HL-60/S4 treated with phorbol 12-myristate 13-acetate at 8.2 ng/mL for 4 days and 3 days (cell line): ENCODE results near the gene COX7A2.

Experiments used
- in situ Hi-C: fragments of 300-500 bp; cut with MboI; formaldehyde crosslinking; loops from 2 replicates; pipeline ENCODE4 v1.15.0; 2022; ENCODE audit warnings: low sequenced_read_pairs

The COX7A2 gene

GRCh38 chr6:75243333-75244062 lies at the start of gene COX7A2:
TSS of gene COX7A2 (minus strand) at chr6:75243801. CDS start at chr6:75243734, 67 bp downstream.
- in situ Hi-C loops: no loop called here

GRCh38 chr6:75292555-75292954 lies 49.0 kb upstream of the COX7A2 start:
- in situ Hi-C loops: no loop called here

GRCh38 chr6:75291744-75292143 lies 48.1 kb upstream of the COX7A2 start:
- in situ Hi-C loops: no loop called here

- in situ Hi-C loops: no loop called here
Measured at GRCh38 chr6:75291331-75291730, 47.7 kb upstream of the COX7A2 start.

- in situ Hi-C loops: no loop called here
Measured at GRCh38 chr6:75290136-75290945, 46.7 kb upstream of the COX7A2 start.

- in situ Hi-C loops: no loop called here
Measured at GRCh38 chr6:75288023-75288422, 44.4 kb upstream of the COX7A2 start.

- in situ Hi-C loops: no loop called here
Measured at GRCh38 chr6:75287424-75287823, 43.8 kb upstream of the COX7A2 start.

- in situ Hi-C loops: no loop called here
Measured at GRCh38 chr6:75286955-75287354, 43.4 kb upstream of the COX7A2 start.

- in situ Hi-C loops: no loop called here
Measured at GRCh38 chr6:75285283-75285639, 41.7 kb upstream of the COX7A2 start.

- in situ Hi-C loops: no loop called here
Measured at GRCh38 chr6:75284632-75285282, 41.2 kb upstream of the COX7A2 start, which contains the start of gene TMEM30A. TSS of gene TMEM30A (minus strand) at chr6:75284792. CDS start at chr6:75284638, 154 bp downstream.

GRCh38 chr6:75283907-75284631 lies 40.5 kb upstream of the COX7A2 start:
- in situ Hi-C loops: no loop called here

GRCh38 chr6:75282706-75283105 lies 39.1 kb upstream of the COX7A2 start:
- in situ Hi-C loops: no loop called here

GRCh38 chr6:75281653-75282052 lies 38.1 kb upstream of the COX7A2 start:
- in situ Hi-C loops: no loop called here

GRCh38 chr6:75280131-75280855 lies 36.7 kb upstream of the COX7A2 start:
- in situ Hi-C loops: no loop called here

GRCh38 chr6:75279418-75279817 lies 35.8 kb upstream of the COX7A2 start:
- in situ Hi-C loops: no loop called here

- in situ Hi-C loops: no loop called here
Measured at GRCh38 chr6:75278474-75279077, 35.0 kb upstream of the COX7A2 start.

- in situ Hi-C loops: no loop called here
Measured at GRCh38 chr6:75275067-75275466, 31.5 kb upstream of the COX7A2 start.

- in situ Hi-C loops: no loop called here
Measured at GRCh38 chr6:75273009-75273408, 29.4 kb upstream of the COX7A2 start.

GRCh38 chr6:75272145-75272840 lies 28.7 kb upstream of the COX7A2 start:
- in situ Hi-C loops: no loop called here
